ENCODE data around the gene ACSL1.

Gene ACSL1, protein sequence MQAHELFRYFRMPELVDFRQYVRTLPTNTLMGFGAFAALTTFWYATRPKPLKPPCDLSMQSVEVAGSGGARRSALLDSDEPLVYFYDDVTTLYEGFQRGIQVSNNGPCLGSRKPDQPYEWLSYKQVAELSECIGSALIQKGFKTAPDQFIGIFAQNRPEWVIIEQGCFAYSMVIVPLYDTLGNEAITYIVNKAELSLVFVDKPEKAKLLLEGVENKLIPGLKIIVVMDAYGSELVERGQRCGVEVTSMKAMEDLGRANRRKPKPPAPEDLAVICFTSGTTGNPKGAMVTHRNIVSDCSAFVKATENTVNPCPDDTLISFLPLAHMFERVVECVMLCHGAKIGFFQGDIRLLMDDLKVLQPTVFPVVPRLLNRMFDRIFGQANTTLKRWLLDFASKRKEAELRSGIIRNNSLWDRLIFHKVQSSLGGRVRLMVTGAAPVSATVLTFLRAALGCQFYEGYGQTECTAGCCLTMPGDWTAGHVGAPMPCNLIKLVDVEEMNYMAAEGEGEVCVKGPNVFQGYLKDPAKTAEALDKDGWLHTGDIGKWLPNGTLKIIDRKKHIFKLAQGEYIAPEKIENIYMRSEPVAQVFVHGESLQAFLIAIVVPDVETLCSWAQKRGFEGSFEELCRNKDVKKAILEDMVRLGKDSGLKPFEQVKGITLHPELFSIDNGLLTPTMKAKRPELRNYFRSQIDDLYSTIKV

DNA sequence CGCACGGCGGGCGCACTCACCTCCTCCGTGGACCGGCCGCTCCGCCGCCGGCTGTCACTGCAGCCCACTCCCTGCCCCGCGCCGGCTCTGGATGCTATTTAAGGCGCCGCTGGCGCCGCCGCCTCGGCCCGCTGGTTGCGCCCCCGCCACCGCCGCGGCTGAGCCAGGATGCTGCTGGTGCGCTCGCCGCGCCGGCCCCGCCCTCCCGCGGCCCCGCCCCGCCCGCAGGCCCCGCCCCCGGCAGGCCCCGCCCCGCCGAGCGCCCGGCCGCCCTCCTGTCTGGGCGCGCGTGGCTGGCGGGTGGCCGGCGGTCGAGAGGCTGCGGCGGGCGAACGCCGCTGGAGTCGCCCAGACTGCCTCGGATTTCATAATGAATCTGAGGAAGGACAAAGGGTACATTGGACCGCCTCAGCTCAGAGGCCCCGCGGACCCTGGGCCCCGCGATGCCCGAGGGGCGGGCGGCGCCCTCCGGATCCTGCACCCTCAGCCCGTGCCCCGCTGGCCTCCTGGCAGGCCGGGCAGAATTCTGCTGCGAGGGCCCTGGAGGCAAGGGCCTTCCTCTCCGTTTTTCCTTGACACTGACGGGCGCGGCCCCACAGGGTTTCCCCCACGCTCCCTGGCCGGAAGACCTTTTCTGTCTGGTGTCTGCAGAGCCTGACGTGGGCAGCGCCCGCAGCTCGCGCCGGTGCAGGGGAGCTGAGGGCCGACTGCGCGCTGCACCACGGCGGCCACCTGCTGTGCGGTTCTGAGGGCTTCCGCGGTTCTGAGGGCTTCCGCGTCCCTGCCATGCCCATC is at the start of gene ACSL1:
TSS of gene ACSL1 (minus strand) at position 73 of the 795 bp plus-strand sequence. CDS start 22,454 bp downstream, outside the sequence.
- no peak for DNase-seq

DNA sequence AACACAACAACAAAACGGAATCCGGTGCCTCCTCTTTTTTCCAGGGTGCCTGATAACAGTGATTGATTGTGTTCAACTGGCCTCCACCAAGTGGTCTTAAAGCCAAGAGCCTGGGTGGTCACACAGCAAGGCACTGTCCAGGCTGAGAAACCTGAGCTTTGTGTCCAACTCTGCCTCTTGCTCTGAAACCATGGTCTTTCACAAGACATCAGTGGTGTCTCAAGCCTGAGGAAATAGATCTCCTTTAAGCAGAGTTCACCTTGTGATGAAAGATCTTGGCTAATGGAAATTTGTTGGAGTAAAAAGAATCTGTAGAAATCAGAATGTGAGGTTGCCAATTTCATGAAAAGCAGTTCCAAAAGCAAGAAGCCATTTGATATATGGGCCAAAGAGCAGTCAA is 47.3 kb upstream of the ACSL1 start:
- DNase-seq = no peak

DNA sequence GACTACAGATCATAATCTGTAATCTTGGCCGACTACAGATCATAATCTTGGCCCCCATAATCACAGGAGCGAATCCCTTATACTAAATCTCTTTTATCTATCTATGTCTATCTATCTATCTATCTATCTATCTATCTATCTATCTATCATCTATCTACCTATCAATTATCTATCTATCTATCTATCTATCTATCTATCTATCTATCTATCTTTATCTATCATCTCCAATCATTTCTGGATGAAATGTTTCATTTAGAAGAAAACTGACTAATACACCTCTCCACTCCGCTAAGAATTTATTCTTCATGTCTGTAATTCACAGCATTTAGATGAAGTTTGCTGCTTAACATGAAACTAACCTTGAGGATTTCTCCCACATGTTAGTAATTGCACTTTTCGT is 45.0 kb upstream of the ACSL1 start:
- no peak for DNase-seq

DNA sequence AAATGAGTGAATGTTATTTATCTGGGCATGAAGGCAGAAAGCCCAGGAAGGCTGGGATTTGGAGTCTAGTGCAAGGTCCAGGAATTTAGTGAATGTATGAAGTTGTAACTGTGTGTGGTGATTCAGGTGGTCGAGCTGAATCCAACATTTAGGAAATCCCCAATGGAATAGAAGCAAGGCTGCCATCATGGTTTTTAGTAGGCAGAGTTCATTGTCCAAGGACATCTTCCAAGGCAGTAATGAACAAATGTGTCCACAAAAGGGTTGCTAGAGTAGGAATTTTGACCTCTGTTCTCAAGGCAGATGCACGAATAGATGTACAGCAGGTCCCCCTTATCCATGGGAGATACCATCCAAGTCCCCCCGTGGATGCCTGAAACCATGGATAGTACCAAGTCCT is 42.9 kb upstream of the ACSL1 start:
- DNase-seq = no peak

DNA sequence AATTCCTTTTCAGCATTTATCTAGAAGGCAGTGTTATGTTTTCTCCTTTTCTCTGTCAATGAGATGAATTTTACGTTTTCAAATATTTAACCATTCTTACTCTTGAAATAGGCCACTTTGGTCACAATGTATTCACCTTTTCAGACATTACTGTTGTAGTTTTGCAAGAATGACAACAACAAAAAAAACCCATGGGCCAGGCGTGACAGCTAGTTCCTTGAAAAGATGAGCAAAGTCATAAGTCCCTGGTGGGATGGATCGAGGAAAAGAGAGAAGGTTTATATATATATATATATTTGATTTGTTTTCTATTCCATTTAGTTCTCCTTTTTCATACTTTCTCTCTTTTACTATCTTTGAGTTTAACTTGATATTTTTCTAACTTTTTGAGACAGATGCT is 38.1 kb upstream of the ACSL1 start:
- DNase-seq = no peak

DNA sequence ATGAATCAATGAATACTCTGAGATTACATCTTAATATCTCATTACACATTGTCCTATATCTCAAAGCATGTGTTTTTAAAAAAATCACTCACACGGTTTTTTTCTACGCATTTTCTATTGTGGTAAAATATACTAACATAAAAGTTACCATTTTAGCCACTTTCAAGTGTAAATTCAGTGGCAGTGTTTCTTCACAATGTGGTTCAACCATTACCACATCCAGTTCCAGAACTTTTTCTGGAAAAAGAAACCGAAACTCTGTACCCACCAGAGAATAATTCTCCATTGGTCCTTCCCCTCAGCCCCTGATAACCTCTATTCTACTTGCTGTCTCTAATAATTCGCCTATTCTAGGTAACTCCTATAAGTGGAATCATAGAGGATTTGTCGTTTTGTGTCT is 35.3 kb upstream of the ACSL1 start:
- no peak for DNase-seq

DNA sequence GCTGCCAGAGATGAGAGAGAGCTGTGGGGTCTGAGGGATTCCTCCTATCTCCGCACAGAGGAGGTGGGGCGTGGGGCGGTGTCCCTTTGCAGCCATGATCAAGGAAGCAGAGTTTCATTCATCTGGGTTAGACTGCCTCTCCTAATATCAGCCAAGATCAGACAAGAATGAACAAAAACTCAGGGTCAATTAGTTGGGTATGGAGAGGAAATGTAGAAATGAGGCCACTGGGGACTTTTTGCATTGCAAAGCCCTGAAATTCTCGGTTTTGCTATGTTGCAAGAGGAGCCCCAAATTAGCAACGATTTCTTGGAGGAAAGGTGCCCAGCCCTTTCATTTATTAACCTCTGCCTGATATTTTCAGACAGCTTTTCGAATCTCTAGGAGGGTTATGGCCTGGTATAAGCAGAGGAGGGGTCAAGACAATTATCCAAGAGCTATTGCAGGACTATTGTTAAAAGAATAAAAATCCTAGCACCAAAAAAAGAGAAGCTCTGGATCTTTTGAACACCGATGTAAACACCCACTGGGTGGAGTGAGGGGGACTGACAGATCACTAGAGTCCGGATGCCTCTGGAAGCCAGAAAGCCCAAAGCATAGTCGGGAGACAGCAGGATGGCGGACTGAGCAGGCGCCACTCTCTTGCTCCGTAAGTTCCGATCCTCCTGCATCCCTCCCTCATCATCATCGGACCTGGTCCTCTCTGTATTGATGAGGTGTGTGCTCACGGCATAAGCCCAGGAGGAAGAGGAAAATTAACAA is 34.4 kb upstream of the ACSL1 start:
- DNase-seq = no peak

DNA sequence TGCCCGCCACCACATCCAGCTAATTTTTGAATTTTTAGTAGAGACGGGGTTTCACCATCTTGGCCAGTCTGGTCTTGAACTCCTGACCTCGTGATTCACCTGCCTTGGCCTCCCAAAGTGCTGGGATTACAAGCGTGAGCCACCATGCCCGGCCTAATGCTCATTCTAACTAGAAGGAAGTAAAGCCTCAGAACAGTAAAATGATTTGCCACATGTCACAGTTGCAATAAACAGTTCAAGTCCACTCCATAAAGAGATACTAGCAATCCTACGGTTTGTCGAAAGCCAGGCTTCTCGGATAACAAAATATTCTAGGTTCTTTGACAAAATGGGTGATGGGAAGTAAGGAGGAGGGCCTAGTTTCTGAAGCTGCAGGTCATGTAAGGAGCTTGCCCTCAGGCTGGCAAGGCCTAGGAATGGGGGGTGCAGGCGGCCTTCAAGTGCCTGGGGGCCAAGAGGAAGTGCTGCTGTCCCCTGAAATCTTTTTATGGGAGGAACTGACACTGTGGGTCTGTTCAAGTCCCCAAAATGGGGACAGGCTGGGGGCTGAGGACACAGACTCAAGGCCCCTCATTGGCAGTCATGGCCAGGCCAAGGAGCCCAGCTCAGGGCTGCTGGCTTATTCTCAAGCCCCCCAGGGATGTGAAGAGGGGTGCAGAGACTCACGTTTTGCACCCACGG is 31.8 kb upstream of the ACSL1 start:
- DNase-seq = no peak

DNA sequence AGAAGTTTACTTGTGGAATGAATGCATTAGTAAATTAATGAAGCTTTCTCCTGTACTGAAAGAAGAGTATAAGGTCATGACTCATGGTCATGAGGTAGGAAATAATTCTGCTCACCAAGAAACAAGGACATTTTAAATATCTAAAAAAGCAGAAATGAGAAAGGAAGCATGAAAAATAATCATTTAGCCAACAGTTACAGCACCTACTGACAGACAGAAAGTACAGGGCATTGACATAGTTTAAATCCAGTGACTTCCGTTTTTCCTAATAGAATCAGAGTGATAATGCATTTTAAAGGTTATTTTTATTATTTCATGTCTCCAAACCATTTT is 30.5 kb upstream of the ACSL1 start:
- DNase-seq = no peak

DNA sequence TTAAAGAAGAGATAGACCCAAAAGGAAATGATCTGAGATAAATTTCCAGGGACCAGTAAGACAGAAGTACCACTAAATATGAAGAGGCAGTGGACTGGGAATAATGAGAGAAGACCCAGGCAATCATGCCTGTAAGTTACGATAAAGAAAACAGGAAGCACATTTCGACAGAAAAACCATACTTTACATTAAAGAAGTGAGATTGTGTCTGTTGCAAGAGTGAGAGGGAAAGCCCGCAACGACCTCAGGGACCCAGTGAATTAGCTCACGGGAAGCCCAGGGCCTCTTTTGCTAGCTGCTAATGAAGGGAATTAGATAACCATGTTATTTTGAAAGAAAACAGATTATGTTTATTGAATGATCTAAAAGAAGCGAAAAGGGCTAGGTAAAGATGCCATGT is 28.9 kb upstream of the ACSL1 start:
- no peak for DNase-seq

DNA sequence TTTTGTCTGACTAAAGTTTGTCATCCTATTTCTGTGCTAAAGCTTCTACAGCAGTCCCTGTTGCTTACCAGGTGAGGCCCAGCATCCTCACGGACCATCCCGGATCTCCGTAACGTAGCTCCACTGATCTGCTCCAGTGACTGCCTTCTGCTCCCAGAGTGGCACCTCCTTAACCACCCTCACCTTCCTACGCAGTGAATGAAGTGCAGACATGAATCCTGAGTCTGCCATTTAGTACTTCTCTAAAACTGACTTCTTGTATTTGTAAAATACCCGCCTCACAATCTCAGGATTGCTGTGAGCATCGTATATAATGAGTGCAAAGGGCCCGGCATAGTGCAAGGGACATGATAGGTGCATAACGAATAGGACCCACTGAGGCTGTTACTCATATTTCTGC is 27.7 kb upstream of the ACSL1 start:
- DNase-seq = no peak

DNA sequence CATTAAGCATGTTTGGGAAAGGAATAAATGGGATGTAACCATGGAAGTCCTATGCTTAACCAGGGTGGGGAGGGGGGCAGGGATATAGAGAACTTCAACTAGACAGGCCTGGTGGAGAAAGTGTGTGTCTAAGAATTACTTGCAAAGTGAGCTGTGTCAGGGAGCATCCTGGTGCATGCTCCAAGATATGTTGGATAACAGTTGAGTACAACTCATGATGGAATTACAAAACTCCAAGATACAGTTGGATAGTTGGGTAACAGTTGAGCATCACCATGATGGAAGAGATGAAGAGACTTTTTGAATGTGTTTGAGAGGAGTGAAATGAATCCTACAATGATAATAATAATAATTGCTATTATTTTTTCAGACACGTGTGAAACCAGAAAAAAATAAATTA is 26.1 kb upstream of the ACSL1 start:
- no peak for DNase-seq

DNA sequence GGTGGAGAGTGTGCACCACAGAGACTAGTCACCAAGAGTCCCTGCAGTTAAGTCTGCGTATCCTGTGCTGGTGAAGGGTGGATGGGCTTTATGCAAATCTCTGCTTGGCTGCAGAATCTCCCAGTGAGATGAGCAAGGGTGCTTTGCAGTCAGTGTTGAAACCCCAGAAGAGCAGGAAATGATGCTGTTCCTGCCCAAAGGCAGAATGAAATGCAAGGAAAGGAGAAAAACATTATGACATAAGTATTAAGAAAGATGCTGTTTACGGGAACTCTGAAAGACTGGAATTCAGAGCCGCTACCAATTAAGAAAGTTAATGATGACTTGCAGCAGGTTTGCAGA is 25.4 kb upstream of the ACSL1 start:
- no peak for DNase-seq

DNA sequence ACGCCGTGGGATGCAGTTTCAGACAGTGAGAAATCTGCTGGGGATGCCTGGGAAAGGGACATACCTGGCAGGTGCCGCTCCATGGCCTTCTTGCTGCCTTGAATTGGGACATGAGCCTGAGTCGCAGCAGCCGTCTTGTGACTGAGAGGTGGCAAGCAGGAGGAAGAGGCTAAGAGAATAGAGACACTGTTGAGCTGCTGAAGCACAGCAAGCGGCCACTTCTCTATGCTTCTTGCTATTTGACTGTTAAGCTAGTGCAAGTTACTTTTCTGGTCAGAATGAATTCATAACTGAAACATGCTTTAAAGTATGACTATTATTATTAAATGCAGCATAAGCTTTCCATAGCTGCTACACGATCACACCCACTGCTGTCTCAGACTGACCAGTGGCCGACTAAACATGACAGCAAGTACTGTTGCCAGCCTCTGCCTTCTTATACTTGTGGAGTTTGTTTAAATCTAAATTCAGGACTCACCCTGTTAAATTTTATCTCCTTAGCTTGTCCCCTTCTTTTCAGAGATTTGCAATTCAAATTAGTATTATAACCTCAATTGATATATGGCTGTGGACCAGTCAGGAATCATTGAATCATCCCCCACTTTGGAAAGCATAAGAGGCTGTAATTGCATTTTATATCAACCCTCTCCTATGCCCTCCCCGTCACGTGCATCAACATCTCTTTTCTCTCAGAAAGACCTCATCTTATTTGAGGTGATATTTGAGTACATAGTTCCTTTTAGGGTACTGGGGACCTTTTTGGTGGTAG is 24.8 kb upstream of the ACSL1 start:
- DNase-seq = no peak

DNA sequence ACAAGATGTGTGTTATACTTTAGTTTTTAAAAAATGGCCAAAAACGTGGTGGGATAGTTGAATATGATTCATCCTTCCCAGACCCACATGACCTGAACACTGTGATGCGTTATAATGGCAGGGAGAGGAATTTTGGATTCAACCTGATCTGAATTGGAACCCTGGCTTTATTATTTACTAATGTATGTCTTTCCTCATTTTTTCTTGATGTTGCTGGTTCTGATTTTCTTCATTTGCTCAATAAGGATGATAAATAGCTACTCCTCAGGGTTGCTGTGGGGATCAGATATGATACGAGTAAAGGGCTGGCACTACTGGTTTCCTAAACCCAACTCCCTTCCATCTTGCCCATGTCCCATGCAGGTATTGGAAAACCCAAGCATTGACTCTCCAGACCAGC is 24.2 kb upstream of the ACSL1 start:
- no peak for DNase-seq

DNA sequence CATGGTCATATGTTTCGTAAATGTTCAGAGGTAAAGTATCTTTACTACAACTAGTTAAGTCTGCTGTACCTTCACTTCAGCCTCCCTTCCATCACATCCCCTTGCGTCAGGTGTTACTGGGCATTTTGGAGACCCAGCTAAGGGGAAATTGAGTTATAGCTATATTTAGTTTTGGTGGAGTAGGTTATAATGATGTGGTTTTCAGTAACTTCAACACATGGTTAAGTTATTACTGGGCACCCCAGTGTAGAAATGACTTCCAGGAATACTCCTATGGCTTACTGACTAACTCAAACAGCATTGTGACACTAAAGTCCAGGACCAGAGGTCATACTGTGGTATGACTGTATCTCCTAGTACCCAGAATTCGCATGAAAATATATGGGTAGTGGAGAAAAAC is 23.4 kb upstream of the ACSL1 start:
- no peak for DNase-seq

DNA sequence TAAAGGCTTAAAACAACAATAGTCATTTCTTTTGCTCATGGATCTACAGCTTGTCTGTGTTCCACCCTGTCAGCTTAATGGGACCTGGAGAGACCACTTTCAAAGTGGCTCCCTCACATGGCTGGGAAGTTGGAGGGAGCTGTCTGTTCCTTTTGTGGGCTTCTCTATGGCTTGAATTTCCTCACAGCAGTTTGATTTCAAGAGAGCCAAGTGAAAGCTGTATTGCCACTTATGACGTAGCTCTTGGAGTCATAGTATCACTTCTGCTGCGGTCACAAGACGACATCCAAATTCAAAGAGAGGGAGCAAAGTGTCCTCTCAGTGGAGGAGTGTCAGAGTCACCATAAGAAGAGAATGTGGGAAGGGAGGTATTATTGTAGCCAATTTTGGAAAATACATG is 22.7 kb upstream of the ACSL1 start:
- DNase-seq = no peak

DNA sequence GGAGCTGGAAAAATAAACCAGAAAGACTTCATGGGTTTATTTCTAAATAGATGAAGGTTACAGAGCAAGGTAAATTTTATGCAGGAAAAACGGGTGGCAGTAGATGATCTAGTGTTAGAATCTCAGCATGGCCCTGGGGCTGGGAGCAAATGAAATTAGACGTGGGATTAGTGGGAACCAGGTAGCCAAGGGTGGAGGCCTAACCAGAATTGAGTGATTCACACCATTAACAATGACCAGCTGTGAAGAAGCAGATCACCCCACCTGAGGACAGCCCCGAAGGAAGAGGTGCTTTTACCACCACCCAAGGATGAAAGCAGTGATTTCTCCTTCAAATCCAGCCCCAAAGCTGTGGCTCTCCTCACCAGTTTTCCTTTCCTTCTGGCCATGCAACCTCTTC is 20.8 kb upstream of the ACSL1 start:
- DNase-seq = no peak

DNA sequence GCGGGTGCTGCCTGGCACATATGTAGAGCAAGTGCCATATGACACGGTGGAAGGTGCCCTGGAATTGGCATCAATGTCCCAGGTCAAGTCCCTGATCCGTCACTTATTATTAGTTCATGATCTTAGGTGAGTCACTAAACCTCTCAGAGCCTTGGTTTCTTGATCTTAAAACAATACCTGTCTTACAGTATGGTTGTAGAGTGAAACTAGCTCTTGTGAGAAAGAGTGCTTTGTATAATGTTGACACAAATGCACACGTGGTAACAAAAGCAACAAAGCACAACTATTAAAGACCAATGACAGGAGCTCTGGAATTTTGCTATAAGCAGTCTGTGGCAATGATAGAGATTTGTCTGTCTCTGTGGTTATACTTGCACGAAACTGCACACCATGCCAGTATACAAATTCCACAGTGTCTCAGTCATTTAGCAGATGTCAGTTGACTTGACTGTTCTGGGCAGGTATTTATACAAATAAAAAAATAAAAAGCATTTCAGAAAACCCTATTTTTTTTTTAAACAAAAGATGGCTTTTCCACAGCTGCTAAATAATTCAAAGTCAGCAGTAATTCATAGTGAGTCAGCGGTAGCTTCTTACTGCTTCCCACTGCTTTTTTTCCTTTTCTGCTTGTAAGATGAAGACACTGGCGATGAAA is 19.7 kb upstream of the ACSL1 start:
- DNase-seq = no peak

DNA sequence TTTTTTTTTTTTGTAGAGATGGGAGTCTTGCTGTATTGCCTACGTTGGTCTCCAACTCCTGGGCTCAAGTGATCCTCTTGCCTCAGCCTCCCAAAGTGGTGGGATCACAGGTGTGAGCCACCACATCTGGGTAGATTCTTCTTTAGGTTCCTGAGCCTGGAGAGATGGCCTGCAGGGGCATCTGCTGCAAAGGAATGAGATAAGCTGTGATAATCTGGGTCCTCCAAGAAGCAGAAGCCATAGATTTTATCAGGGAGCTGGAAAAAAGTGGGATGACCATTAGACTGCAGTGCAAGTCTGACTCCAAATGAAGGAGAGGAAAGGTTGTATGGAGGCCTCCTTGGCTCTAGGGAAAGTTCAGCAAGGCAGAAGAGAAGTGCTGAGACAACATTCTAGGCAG is 19.0 kb upstream of the ACSL1 start:
- no peak for DNase-seq

DNA sequence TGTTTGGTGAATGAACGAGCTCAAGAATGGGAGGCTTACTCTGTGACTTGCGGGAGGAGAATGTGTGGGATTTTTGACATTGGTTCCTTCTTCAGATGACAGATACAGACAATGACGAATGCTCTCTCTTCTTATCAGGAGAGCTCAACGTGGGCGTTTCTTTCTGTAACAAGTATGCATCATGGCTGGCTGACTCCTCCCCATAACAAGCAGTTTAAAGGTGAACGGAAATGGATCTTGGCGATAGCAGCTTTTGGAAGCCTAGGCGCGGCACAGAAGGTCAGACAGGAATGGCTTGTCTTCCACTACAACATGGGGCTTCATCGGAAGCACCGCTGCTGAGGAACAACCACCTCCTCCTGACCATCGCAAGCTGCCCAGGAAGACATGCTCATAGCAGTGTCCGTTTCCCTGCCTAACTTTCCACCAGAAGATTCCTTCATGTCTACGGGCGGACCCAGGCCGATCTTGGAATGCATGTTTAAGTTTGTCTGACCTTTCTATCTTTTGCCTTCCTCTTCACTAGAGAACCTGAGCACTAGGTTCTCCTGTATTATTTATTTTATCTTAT is 18.3 kb upstream of the ACSL1 start:
- no peak for DNase-seq
